ENCODE results near the gene NOD2.
A peak's percentile ranks its signal among the peaks of the same experiment; 100 is the strongest.

The NOD2 gene

DNA sequence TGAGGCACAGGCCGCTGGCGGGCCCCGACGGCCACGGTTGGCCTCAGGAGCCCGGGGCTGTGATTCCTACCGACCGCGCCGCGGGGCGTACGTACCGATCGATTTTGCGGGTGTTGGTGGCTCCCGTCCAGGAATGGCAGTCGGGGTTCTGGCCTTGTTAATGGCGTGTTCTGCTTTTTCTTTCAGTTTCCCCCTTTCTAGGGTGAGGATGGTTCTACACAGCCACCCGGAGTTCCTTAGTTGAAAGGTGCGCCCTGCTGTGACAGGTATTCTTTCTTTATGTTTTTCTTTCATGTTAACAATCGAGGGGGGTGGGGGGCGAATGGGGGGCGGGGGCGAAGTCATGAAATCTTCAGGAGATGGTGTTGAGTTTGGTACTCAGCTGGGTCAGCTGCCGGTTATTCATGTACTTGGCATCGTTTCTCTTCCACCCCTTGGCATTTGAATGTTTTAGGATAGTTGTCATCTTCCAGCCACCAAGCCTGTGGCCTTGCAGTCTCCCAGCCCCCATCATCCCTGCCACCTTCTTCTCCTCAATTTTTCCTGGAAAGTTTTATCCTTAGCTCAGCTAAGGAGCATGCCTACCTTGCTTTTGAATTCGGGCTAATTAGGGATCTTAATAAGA lies 49.3 kb downstream of the NOD2 start:
- DNase-seq (ENCODE audit: low read depth, low spot score): no peak

DNA sequence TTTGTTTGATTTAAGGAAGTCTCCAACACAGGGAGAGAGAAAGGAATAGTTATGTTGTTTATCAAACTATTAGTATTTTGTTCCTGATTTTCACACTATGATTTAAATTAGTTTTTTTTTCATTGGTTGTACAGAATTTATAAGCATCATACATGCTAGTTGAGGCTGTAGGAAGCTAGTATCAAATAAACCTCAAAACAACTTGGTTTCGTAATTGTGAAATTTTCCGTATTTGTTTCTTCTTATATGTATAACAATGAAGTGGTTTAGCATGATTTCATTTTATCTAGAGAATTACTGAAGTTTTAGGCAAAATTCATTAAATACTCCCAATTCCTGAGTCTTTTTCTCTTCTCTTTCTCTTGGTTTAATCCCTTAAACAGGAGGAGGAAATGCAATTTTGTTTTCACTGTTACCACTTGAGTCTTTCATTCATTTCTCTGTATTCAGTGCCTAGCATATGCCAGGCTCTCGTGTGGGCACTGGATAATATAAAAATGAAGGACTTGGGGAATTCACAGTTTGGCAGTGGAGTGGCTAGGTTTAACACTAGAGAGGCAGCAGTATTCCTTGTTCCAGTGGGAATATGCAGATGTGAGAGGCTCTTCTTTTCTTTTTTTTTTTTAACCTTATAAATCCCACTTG lies 50.3 kb downstream of the NOD2 start:
- no peak for DNase-seq (ENCODE audit: low read depth, low spot score)

DNA sequence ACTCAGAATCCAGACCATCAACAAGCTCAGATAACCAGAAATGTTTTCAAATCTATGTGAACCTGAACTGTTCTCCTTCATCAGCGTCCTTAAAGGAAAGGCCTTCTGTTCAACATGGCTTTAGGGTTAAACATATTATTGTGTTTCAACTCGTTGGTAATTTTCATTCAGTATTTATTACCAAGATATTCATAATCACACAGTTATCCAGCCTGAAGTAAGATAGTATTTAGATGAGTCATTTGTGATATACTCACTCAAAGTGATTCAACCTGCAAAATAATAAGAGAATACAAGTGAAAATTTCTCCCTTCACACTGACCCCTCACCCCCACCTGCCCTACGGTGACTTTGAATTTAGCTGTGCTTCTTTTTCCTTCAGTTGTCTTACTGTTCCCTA lies 51.5 kb downstream of the NOD2 start:
- DNase-seq (ENCODE audit: low read depth, low spot score): no peak

DNA sequence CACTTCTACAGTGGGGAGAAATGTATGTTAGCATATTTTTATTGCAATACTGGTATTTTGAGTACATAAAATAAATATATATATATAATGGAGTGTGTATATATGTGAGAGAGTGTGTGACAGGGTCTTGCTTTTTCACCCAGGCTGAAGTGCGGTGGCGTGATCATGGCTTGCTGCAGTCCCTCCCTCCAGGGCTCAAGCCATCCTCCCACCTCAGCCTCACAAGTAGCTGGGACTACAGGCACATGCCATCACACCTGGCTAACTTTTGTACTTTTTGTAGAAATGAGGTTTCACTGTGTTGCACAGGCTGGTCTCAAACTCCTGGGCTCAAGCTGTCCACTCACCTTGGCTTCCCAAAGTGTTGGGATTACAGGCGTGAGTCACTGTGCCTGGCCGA lies 52.5 kb downstream of the NOD2 start:
- no peak for DNase-seq (ENCODE audit: low read depth, low spot score)

DNA sequence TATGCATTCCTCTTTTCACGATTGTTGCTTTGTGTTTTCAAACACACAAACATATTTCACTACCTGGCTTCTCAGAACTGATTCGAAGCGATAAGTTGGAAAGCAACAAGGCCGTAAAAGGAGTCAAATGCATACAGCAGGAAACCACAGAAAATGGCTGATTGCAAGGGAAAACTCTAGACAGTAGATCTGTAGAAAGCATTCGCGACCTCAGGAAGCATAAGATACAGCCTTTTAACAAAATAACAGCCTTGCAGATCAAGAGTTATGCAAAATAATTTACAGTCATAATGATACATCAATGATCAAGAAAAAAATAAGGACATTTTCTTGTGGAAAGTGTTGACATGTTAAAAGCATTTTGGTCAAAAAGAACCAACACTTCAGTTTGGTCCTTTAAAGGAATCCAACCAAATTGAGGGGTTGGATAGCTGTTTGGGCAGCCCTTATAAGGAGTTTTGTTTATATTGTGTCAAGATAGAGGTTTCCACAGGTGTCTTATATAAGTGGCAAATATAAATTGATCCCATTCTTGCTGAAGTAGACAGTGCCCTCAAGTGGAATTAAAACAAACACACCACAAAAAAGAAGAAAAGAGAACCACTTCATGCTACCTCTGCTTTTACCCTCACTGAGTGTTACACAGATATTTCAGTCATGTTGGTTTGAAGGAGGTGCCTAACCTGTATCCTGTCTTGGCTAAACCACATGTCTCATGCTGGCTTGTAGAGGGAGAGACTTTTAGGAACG lies 54.0 kb downstream of the NOD2 start:
- DNase-seq (ENCODE audit: low read depth, low spot score): no peak

DNA sequence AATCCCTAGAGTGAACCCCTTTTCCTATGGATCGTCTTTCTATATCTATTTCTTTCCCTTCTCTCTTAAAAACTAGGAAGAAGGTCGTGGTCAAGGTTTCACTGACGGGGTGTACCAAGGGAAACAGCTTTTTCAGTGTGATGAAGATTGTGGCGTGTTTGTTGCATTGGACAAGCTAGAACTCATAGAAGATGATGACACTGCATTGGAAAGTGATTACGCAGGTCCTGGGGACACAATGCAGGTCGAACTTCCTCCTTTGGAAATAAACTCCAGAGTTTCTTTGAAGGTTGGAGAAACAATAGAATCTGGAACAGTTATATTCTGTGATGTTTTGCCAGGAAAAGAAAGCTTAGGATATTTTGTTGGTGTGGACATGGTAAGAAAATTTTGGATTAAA lies 58.1 kb downstream of the NOD2 start:
- DNase-seq (ENCODE audit: low read depth, low spot score): no peak

DNA sequence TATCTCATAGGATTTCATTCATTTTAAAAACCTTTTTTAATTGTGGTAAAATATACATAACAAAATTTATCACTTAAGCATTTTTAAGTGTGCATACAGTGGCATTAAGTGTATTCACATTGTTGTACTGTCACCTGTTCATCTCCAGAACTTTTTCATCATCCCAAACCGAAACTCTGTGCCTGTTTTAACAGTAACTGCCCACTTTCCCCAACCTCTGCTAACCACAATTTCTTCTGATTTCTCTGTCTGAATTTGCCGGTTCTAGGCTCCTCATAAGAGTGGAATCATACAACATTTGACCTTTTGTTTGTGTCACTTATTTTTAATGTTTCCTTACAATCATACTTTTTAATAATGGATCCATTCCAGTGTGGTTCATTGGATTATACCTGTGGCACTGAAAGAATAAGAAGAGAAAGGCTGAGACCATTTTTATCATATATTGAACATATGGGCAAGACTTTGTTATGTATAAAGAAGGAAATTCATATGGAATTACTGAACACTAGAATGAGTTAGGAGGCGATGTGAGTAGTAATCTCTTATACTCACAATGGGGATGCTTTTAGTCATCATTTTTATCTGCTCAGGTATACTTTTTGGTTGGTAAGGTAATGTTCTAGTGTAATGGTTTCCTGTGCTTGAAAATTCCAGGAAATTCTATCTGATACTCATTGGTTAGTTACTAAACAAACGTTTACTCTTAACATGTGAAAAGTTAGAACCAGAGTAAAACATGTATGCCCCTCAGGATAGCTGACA lies 59.2 kb downstream of the NOD2 start:
- no peak for DNase-seq (ENCODE audit: low read depth, low spot score)

DNA sequence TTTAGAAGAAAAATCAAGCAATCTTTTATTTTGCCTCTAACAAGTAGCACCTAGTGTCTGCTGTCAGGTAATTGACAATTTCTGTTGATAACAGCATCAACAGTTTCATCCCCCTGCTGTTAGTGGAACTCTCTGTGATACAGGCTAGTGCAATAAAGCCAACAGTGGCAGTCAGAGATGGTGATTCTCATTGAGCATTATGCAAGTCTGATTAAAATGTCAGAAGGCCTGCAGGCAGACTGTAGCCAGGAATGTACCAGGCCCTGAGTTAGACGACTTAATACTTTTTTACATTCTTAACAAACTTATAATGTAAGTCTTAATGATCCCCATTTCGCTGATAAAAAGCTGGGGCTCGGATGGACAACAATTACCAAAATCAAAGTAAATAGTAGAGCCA lies 63.1 kb downstream of the NOD2 start:
- no peak for DNase-seq (ENCODE audit: low read depth, low spot score)

DNA sequence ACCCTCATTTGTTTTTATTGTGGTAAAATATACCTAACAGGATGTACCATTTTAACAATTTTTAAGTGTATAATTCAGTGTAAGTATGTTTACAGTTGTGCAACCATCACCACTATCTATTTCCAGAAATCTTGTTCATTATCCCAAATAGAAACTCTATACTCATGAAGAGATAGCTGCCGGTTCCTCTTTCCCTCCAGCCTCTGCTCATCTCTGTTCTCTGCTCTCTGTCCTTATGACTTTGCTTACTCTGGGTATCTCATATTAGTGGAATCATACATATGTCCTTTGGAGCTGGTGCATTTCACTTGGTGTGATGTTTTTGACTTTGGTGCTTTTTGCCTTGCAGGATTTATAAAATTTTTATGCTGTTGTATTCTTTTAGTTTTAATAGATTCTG lies 67.9 kb downstream of the NOD2 start:
- no peak for DNase-seq (ENCODE audit: low read depth, low spot score)

DNA sequence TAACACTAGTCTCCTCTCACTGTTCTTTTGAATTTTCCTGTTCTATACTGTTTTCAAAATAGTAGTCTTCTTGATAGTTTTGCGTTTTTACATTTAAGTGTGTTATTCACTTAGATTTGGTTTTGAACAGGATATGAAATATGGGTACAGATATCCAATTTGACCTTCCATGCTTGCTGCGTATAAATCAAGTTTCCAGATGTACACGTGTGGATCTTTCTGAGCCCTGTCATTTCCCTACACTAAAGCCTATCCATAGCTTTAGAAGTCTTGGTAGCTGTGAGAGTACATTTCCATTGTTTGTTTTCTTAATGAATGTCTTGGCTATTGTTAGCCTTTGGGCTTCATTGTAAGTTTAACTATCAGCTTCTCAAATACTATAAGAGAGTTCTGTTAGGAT lies 68.8 kb downstream of the NOD2 start:
- no peak for DNase-seq (ENCODE audit: low read depth, low spot score)

DNA sequence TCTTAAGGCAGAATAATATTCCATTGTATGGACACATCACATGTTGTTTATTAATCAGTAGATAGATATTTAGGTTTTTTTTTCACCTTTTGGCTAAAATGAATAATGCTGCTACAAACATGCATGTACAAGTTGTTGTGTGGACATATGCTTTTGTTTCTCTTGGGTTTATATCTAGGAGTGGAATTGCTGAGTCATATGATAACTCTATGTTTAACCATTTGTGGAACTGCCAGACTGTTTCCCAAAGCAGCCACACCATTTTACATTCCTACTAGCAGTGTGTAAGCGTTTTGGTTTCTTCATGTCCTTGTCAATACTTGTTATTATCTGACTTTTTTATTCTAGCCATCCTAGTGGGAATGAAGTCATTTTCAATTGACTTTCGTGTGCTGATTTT lies 69.8 kb downstream of the NOD2 start:
- DNase-seq (ENCODE audit: low read depth, low spot score): no peak

DNA sequence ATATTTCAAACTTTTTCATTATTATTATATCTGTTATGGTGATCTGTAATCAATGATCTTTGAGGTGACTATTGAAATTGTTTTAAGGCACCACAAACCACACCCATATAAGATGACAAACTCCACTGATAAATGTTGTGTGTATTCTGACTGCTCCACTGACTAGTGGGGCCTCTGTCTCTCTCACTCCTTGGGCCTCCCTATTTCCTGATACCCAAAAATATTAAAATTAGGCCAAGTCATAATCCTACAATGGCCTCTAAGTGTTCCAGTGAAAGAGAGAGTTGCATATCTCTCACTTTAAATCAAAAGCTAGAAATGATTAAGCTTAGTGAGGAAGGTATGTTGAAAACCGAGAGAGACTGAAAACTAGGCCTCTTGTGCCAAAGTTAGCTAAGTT lies 71.9 kb downstream of the NOD2 start:
- DNase-seq (ENCODE audit: low read depth, low spot score): no peak

DNA sequence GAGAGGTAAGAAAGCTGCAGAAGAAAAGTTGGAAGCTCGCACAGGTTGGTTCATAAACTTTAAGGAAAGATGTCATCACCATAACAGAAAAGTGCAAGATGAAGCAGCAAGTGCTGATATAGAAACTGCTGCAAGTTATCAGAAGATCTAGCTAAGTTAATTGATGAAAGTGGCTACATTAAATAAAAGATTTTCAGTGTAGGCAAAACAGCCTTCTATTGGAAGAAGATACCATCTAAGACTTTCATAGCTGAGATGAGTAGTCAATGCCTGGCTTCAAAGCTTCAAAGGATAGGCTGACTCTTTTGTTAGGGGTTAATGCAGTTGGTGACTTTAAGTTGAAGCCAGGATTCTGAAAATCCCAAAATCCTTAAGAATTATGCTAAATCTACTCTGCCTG lies 72.5 kb downstream of the NOD2 start:
- DNase-seq (ENCODE audit: low read depth, low spot score): no peak

DNA sequence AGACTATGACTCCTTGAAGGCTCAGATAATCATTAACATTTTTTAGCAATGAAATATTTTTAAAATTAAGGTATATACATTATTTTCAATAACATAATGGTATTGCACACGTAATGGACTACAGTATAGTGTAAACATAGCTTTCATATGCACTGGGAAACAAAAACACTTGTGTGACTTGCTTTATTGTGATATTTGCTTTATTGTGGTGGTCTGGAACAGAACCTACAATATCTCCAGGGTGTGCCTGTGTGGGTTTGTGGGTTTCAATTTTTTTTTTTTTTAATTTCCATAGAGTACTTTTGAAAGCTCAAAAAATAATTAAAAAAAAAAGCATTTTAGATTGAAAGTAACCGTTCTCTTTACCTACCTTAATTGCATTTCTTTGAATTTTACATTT lies 73.8 kb downstream of the NOD2 start:
- no peak for DNase-seq (ENCODE audit: low read depth, low spot score)

DNA sequence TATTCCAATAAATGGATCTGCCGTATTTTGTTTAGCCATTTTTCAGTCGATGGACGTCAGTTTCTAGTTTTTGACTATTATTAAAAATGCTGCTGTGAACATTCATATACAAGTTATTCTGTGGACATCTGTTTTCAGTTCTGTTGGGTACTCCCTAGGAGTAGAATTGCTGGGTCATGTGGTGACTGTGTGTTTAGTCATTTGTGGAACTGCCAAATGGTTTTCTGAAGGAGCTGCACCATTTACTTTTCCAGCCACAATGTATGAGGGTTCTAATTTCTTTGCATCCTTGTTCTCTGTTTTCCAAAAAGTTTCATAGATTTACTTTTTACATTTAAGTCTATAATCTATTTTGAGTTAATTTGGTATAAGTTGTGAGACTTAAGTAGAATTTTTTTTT lies 78.0 kb downstream of the NOD2 start:
- no peak for DNase-seq (ENCODE audit: low read depth, low spot score)

DNA sequence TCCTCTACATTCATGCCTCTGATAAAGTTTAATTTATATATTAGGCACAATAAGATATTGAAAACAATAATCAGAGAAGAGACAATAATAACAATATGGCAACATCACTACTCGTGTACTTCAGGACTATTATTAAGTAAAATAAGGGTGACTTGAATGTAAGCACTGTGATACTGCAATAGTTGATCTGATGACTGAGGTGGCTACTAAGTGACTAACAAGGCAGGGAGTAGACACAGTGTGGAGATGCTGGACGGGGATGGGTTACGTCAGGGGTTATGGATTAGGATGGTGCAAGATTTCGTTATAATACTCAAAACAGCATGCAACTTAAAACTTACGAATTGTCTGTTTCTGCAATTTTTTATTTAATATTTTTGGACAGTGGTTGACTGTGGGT lies 81.0 kb downstream of the NOD2 start:
- no peak for DNase-seq (ENCODE audit: low read depth, low spot score)

DNA sequence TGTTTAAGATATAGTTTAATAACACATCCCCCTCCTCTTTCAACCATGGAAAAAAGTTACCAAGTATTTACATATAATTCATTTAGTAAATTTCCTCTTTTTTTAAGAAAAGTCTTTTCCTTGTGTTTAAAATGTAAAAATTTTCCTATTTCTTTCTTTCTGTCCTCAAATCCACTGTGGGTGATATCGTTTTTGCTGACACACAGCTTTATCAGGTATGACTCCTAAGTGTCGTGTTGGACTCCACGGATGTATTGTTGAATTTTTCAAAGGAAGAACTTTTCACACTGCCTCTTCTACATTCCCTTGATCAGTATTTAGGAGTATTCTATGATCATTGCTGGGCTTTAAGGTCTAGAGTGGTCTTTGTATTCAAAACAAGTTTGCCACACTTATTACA lies 81.6 kb downstream of the NOD2 start:
- DNase-seq (ENCODE audit: low read depth, low spot score): no peak

DNA sequence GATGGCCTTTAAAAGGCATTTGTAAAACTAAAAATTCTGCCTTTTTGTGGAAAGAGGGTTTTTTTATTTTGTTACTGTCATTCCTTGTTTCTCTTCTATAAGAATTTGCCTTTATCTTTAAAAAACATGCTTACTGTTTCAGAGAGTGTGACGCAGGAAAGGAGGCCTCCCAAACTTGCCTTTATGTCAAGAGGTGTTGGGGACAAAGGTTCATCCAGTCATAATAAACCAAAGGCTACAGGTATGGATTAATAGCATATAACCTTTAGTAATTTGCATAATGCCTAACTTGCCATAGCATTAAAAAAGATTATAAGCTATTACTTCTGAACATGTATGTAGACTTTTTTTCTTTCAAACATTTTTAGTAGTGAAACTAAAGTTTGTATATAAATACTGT lies 82.6 kb downstream of the NOD2 start:
- no peak for DNase-seq (ENCODE audit: low read depth, low spot score)

DNA sequence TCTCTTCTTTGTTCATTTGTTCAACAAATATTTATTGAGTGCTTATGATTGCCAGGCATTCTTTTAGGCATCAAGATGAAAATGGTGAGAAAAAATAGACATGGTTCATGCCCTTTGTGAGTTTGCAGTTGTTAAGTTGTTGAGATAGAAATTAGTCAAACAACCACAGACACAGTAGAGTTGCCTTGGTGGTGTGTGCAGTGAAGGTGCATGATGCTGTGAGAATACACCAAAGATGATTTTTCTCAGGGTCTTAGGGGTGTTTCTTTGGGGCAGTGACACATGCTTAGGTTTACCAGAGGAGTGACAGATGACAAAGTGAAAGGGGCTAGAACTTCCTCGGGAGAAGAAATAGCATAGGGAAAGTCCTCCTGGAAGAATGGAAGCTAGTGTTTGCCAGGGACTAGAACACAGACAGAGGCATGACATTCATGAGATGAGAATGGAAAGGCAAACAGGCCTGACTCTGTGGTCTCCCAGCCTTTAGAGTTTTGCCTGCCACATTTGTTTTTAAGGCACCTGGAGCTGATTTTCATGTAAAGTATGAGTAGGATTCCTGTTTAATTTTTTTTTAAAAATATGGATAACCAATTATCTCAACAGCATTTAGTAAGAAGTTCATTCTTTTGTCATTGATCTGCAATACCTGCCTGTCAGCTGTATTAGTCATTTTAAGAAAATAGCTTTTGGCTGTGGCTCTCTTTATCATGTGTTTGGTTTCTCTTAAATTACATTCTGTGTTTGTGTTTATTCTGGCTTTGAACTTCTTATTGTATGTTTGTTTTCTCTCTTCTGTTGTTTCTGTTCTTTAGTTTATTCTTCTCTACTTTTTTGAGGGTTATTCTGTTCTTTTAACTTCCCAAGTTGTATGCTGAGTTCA lies 85.1 kb downstream of the NOD2 start:
- DNase-seq (ENCODE audit: low read depth, low spot score): no peak

DNA sequence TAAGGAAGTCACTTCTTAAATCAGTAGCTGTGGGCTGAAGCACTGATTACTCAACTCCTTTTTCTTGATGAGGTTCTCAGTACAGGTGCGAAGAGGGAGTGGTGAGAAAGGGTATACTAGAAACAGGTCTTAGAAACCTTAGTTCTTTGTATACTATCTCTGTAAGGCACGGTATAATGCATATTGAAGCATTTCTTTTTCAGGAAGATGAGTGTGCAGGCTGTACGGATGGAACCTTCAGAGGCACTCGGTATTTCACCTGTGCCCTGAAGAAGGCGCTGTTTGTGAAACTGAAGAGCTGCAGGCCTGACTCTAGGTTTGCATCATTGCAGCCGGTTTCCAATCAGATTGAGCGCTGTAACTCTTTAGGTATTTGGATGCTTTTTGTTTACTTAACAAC lies 87.6 kb downstream of the NOD2 start:
- peak; percentile 30 for DNase-seq (ENCODE audit: low read depth, low spot score)

DNA sequence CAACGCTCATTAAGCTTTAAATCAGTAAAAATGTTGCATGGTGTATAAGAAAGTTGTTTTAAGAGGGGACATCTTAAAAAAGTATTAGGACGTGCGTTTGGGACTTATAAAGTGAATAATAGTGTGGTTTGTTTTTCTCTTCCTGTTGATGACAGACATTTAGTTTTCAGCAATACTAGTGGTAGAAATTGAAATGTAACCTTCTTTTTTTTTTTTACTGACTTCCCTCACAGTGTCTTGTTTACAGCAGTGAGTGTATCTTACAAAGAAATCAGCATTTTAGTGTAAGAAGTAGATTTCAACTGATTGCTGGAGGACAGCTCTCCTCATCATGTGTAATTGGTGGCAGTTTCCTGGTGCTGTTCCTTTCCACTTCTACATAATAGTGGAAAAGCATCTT lies 88.1 kb downstream of the NOD2 start:
- DNase-seq (ENCODE audit: low read depth, low spot score): no peak

Measured in iPS DF 19.7 (cell line).